ENCODE measurements around the gene TMEM170A.
A peak's percentile ranks its signal among the peaks of the same experiment; 100 is the strongest.
"Not testable (repeated sequence)": the region's sequence is repeated elsewhere in the genome, so short reads cannot be mapped to it uniquely, and the experiment has no call there.

TMEM170A gene

GRCh38 chr16:75502916-75503605 lies 38.6 kb upstream of the TMEM170A start:
- Histone ChIP-seq H3K14ac (ENCODE audit: low read length in 2 of 2) (no peak overlapping the region), H4K91ac (ENCODE audit: low read length) (no peak overlapping the region), H3K4me1 (ENCODE audit: control insufficient read depth, insufficient read depth, low read depth, low read length) (no peaks in the 10 kb centered on the region), H2BK12ac (ENCODE audit: low read length in 2 of 2) (no peak overlapping the region), H3K4ac (ENCODE audit: low read depth in 1 of 2, low read length in 2 of 2) (no peak overlapping the region), H3K4me2 (ENCODE audit: low read length, poor library complexity, severe bottlenecking) (no peak overlapping the region), H3K79me1 (replicated peaks; ENCODE audit: low read length, poor library complexity, severe bottlenecking) (no peaks in the 10 kb centered on the region), H3K23ac (ENCODE audit: low read length in 2 of 2) (no peak overlapping the region), H3K18ac (ENCODE audit: low read depth in 1 of 2, low read length in 2 of 2) (no peak overlapping the region), H2AK5ac (ENCODE audit: low read length, severe bottlenecking) (no peak overlapping the region), H2AFZ (ENCODE audit: low read depth, low read length) (no peak overlapping the region), H2BK5ac (ENCODE audit: low read depth, low read length, poor library complexity, severe bottlenecking) (no peak overlapping the region), H3K27ac (ENCODE audit: low read length, poor library complexity, severe bottlenecking) (no peak overlapping the region), H4K8ac (ENCODE audit: low read length) (no peak overlapping the region), H3K9me3 (ENCODE audit: control insufficient read depth, low read length) (no peaks in the 10 kb centered on the region), H3K36me3 (ENCODE audit: control insufficient read depth in 1 of 2, insufficient read depth in 2 of 2, low read depth in 1 of 2, low read length in 2 of 2) (no peaks in the 10 kb centered on the region), H2BK120ac (ENCODE audit: low read depth, low read length) (no peak overlapping the region), H3K4me3 (ENCODE audit: insufficient read depth in 1 of 2, low read depth in 1 of 2, low read length in 2 of 2) (no peak overlapping the region), H3K27me3 (ENCODE audit: control insufficient read depth in 1 of 2, insufficient read depth in 1 of 2, low read length in 2 of 2) (peaks cover 0 to 8% of the 10 kb centered on the region in 2 experiments), H3K9ac (ENCODE audit: low read length) (no peak overlapping the region), H2BK15ac (ENCODE audit: low read depth, poor library complexity, severe bottlenecking) (no peak overlapping the region)
- WGBS, result 94% methylated on average over 3 of the region's 4 CpGs
- no peak for DNase-seq

- not testable (repeated sequence) for H3K27ac ChIP-seq (ENCODE audit: low read length, poor library complexity, severe bottlenecking); H3K4me2 ChIP-seq (ENCODE audit: low read length, poor library complexity, severe bottlenecking); H2AK5ac ChIP-seq (ENCODE audit: low read length, severe bottlenecking); H2BK120ac ChIP-seq (ENCODE audit: low read depth, low read length); H4K8ac ChIP-seq (ENCODE audit: low read length); H3K14ac ChIP-seq (ENCODE audit: low read length in 2 of 2); H3K4ac ChIP-seq (ENCODE audit: low read depth in 1 of 2, low read length in 2 of 2); H3K79me1 ChIP-seq (replicated peaks; ENCODE audit: low read length, poor library complexity, severe bottlenecking); H2AFZ ChIP-seq (ENCODE audit: low read depth, low read length); H4K91ac ChIP-seq (ENCODE audit: low read length); H3K4me3 ChIP-seq (ENCODE audit: insufficient read depth in 1 of 2, low read depth in 1 of 2, low read length in 2 of 2); H2BK5ac ChIP-seq (ENCODE audit: low read depth, low read length, poor library complexity, severe bottlenecking); H3K23ac ChIP-seq (ENCODE audit: low read length in 2 of 2); H3K4me1 ChIP-seq (ENCODE audit: control insufficient read depth, insufficient read depth, low read depth, low read length); H2BK12ac ChIP-seq (ENCODE audit: low read length in 2 of 2); H3K9me3 ChIP-seq (ENCODE audit: control insufficient read depth, low read length); H2BK15ac ChIP-seq (ENCODE audit: low read depth, poor library complexity, severe bottlenecking); H3K36me3 ChIP-seq (ENCODE audit: control insufficient read depth in 1 of 2, insufficient read depth in 2 of 2, low read depth in 1 of 2, low read length in 2 of 2); H3K18ac ChIP-seq (ENCODE audit: low read depth in 1 of 2, low read length in 2 of 2)
- H3K27me3 ChIP-seq (ENCODE audit: control insufficient read depth in 1 of 2, insufficient read depth in 1 of 2, low read length in 2 of 2), result peaks cover 0 to 10% of the 10 kb centered on the region in 2 experiments
- H3K9ac ChIP-seq (ENCODE audit: low read length), result peak overlapping the region; percentile 50
- peak; percentile 67 for DNase-seq
- WGBS, result 60% methylated on average over 3 of the region's 6 CpGs
Observed at GRCh38 chr16:75501820-75502219, 37.3 kb upstream of the TMEM170A start.

GRCh38 chr16:75501359-75501758 lies 36.9 kb upstream of the TMEM170A start:
- no peak for DNase-seq
- Histone ChIP-seq H3K4me2 (ENCODE audit: low read length, poor library complexity, severe bottlenecking) (no peak overlapping the region), H2AK5ac (ENCODE audit: low read length, severe bottlenecking) (no peak overlapping the region), H3K23ac (ENCODE audit: low read length in 2 of 2) (no peak overlapping the region), H4K91ac (ENCODE audit: low read length) (no peak overlapping the region), H3K79me1 (replicated peaks; ENCODE audit: low read length, poor library complexity, severe bottlenecking) (no peaks in the 10 kb centered on the region), H3K27ac (ENCODE audit: low read length, poor library complexity, severe bottlenecking) (no peak overlapping the region), H3K14ac (ENCODE audit: low read length in 2 of 2) (no peak overlapping the region), H2BK5ac (ENCODE audit: low read depth, low read length, poor library complexity, severe bottlenecking) (no peak overlapping the region), H3K27me3 (ENCODE audit: control insufficient read depth in 1 of 2, insufficient read depth in 1 of 2, low read length in 2 of 2) (peaks cover 0 to 10% of the 10 kb centered on the region in 2 experiments), H3K36me3 (ENCODE audit: control insufficient read depth in 1 of 2, insufficient read depth in 2 of 2, low read depth in 1 of 2, low read length in 2 of 2) (no peaks in the 10 kb centered on the region), H4K8ac (ENCODE audit: low read length) (no peak overlapping the region), H2BK120ac (ENCODE audit: low read depth, low read length) (no peak overlapping the region), H2BK15ac (ENCODE audit: low read depth, poor library complexity, severe bottlenecking) (no peak overlapping the region), H3K18ac (ENCODE audit: low read depth in 1 of 2, low read length in 2 of 2) (no peak overlapping the region), H3K4me3 (ENCODE audit: insufficient read depth in 1 of 2, low read depth in 1 of 2, low read length in 2 of 2) (no peak overlapping the region), H3K4me1 (ENCODE audit: control insufficient read depth, insufficient read depth, low read depth, low read length) (no peaks in the 10 kb centered on the region), H3K4ac (ENCODE audit: low read depth in 1 of 2, low read length in 2 of 2) (no peak overlapping the region), H3K9ac (ENCODE audit: low read length) (peak overlapping the region; percentile 50), H2BK12ac (ENCODE audit: low read length in 2 of 2) (no peak overlapping the region), H3K9me3 (ENCODE audit: control insufficient read depth, low read length) (no peaks in the 10 kb centered on the region), H2AFZ (ENCODE audit: low read depth, low read length) (no peak overlapping the region)
- 73% methylated on average over 3 of the region's 5 CpGs for WGBS

- H2BK15ac ChIP-seq (ENCODE audit: low read depth, poor library complexity, severe bottlenecking); H3K9ac ChIP-seq (ENCODE audit: low read length); H3K4me2 ChIP-seq (ENCODE audit: low read length, poor library complexity, severe bottlenecking); H3K23ac ChIP-seq (ENCODE audit: low read length in 2 of 2); H2BK5ac ChIP-seq (ENCODE audit: low read depth, low read length, poor library complexity, severe bottlenecking); H2AFZ ChIP-seq (ENCODE audit: low read depth, low read length); H3K4ac ChIP-seq (ENCODE audit: low read depth in 1 of 2, low read length in 2 of 2); H4K8ac ChIP-seq (ENCODE audit: low read length); H2AK5ac ChIP-seq (ENCODE audit: low read length, severe bottlenecking); H3K79me1 ChIP-seq (replicated peaks; ENCODE audit: low read length, poor library complexity, severe bottlenecking); H3K4me1 ChIP-seq (ENCODE audit: control insufficient read depth, insufficient read depth, low read depth, low read length); H3K36me3 ChIP-seq (ENCODE audit: control insufficient read depth in 1 of 2, insufficient read depth in 2 of 2, low read depth in 1 of 2, low read length in 2 of 2); H2BK120ac ChIP-seq (ENCODE audit: low read depth, low read length); H3K18ac ChIP-seq (ENCODE audit: low read depth in 1 of 2, low read length in 2 of 2); H3K4me3 ChIP-seq (ENCODE audit: insufficient read depth in 1 of 2, low read depth in 1 of 2, low read length in 2 of 2); H3K9me3 ChIP-seq (ENCODE audit: control insufficient read depth, low read length); DNase-seq; H4K91ac ChIP-seq (ENCODE audit: low read length); H2BK12ac ChIP-seq (ENCODE audit: low read length in 2 of 2); H3K27ac ChIP-seq (ENCODE audit: low read length, poor library complexity, severe bottlenecking); H3K14ac ChIP-seq (ENCODE audit: low read length in 2 of 2): not testable (repeated sequence)
- WGBS, result 63% methylated on average over 2 of the region's 13 CpGs
- peaks cover 19 to 28% of the 10 kb centered on the region in 2 experiments for H3K27me3 ChIP-seq (ENCODE audit: control insufficient read depth in 1 of 2, insufficient read depth in 1 of 2, low read length in 2 of 2)
Observed at GRCh38 chr16:75498605-75499322, 34.3 kb upstream of the TMEM170A start.
